Activated T-cell treated with anti-CD3 and anti-CD28 coated beads, Interleukin-2, amount 50 U/mL, for 72 hours (primary cell): ENCODE measurements around the gene KIAA1671. TPM values are rescaled to one million over a fixed set of nuclear protein-coding genes. Genes with fewer than 3 reads are reported as not detected.
"Not testable (repeated sequence)": the region's sequence is repeated elsewhere in the genome, so short reads cannot be mapped to it uniquely, and the experiment has no call there.

ENCODE experiments used
- ATAC-seq, 2 donors: fragments of 150-1000 bp; cut with Tn5 transposase; replicated peaks in 1 of 2; 2 replicates each; pipeline ENCODE4 v1.10.0; 2021; ENCODE audit warnings: moderate library complexity in 2 of 2, mild to moderate bottlenecking in 1 of 2
- DNase-seq, 2 donors: peaks; one replicate each; pipeline ENCODE4 v3.0.0; 2021 to 2022; ENCODE audit warnings: mixed read lengths in 1 of 2
- H3K27ac Mint-ChIP-seq: one replicate; pipeline ENCODE4 v1.8.0; 2022; ENCODE audit warnings: mild to moderate bottlenecking, moderate library complexity, mixed read lengths
- H3K27me3 Mint-ChIP-seq: one replicate; pipeline ENCODE4 v1.8.0; 2022; ENCODE audit warnings: low read depth, mixed read lengths
- H3K36me3 Mint-ChIP-seq, 2 donors: one replicate each; pipeline ENCODE4 v1.8.0; 2022; ENCODE audit warnings: mixed read lengths in 2 of 2, mild to moderate bottlenecking in 1 of 2; ENCODE audit not compliant: insufficient read depth in 2 of 2
- H3K4me1 Mint-ChIP-seq: one replicate; pipeline ENCODE4 v1.8.0; 2022; ENCODE audit warnings: low read depth, mixed read lengths
- H3K4me3 Mint-ChIP-seq, 2 donors: one replicate each; pipeline ENCODE4 v1.8.0; 2022; ENCODE audit warnings: mild to moderate bottlenecking in 2 of 2, mixed read lengths in 2 of 2, moderate library complexity in 2 of 2
- H3K9me3 Mint-ChIP-seq, 2 donors: one replicate each; pipeline ENCODE4 v1.8.0; 2022; ENCODE audit warnings: mixed read lengths in 2 of 2
- total RNA-seq, 2 donors: library from RNA; stranded (reverse); gene quantifications; one replicate each; pipeline ENCODE4 v1.2.3, GENCODE V29; 2022

The KIAA1671 gene
- 10 to 100 TPM in 1 of 2 donors, 1 to 10 TPM in 1; 6.6 to 10.8 TPM for total RNA-seq

DNA sequence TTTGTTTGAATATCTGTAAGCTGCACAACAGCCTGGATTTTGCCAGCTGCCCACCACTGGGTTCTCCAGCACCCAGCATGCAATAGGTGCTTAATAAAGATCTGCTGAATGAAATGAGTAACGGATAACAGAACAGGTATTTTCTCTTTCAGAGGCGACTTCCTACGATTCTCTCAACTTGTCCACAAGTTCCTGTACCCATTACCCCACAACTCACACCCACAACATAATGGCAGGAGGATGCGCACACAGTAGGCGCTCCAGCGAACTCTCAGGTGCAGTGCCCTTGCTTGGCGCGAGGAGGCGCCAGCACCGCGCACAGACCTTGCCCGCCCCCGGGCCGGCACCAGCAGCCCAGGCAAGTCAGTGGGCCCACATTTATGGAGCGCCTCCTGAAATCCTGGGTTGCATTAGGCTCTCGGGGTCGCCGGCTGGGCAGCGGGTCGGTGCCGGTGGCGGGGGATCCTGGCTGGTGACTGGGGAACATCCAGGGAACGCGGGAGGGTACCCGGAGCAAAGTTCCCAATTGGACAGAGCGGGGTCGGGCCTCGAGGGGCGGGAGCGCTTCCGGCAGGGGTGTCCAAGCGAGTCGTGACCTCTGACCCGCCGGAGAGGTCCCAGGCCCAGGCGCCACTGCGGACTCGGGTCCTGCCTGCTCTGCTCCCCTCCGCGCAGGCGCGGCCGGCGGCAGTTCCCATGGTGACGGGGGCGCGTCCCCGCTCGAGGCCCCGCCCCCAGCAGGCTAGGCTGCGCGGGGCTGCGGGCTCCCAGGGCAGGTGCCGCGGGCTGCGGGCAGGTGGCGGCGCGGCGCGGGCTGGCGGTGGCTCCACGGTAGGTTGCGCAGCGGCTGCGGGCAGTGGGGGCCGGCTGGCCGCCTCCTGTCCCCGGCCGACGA is at the start of gene KIAA1671:
Gene KIAA1671, plus strand, starts transcription at position 775 of the 895 bp plus-strand sequence. CDS start 75,284 bp downstream, outside the sequence.
- Mint-ChIP-seq H3K27ac (no peak within 1 kb of the TSS), H3K36me3 (no peaks in the 10 kb centered on the region), H3K4me3 (peak within 1 kb of the TSS; percentile 89 to 95), H3K9me3 (no peaks in the 10 kb centered on the region), H3K27me3 (peaks cover 68% of the 10 kb centered on the region), H3K4me1 (peaks cover 12% of the 10 kb centered on the region)
- ATAC-seq: peak; percentile 97 to 98
- peak; percentile 88 to 93 for DNase-seq

DNA sequence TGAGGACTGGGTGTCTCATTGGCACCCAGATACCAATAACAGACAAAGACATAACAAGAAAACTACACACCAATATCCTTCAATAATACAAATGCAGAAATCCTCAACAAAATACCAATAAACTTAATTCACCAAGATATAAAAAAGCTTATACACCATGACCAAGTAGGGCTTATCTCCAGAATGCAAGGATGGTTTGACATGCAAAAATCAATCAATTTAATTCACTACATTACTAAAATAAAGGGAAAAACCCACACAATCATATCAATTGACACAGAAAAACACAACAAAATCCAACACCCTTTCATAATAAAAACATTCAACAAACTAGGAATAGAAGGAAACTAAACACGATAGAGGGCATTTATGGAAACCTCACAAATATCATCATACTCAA is 46.6 kb upstream of the KIAA1671 start:
- H3K27ac Mint-ChIP-seq: no peak overlapping the region
- ATAC-seq: no peak
- H3K27me3 Mint-ChIP-seq: no peaks in the 10 kb centered on the region
- peaks cover 3 to 8% of the 10 kb centered on the region in 2 donors for H3K9me3 Mint-ChIP-seq
- H3K36me3 Mint-ChIP-seq: peaks cover 7 to 15% of the 10 kb centered on the region in 2 donors
- DNase-seq: no peak
- H3K4me1 Mint-ChIP-seq: no peaks in the 10 kb centered on the region
- no peak overlapping the region for H3K4me3 Mint-ChIP-seq

DNA sequence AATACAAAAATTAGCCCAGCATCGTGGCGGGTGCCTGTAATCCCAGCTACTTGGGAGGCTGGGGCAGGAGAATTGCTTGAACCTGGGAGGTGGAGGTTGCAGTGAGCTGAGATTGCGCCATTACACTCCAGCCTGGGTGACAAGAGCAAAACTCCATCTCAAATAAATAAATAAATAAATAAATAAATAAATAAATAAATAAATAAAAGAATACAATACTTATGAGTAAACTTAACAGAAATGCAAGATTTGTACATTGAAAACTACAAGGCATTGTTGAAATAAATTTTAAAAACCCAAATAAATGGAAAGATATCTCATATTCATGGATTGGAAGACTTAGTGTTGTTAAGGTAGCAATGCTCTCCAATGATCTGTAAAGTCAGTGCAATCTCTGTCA is 45.4 kb upstream of the KIAA1671 start:
- ATAC-seq, H3K9me3 Mint-ChIP-seq, H3K27ac Mint-ChIP-seq, H3K4me1 Mint-ChIP-seq, H3K4me3 Mint-ChIP-seq, H3K27me3 Mint-ChIP-seq, DNase-seq: not testable (repeated sequence)
- H3K36me3 Mint-ChIP-seq: peaks cover 7 to 15% of the 10 kb centered on the region in 2 donors

DNA sequence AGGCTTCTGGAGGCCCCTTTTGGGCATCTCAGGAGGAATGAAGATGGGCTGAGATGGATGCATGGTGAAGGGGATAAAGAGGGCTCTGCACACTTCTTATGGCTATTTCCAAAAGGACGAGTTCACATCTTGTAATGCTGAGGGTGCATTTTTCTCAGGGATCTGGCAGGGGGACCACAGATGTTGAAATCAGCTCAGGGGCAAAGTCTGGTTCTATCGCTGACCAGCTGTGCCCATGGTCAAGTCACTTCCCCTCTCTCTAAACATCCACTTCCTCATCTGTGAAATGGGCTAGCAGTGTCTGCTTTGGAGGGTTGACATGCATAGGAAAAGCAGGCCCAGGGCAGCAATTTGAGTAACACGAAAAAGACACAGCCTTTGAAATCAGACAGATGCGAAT is 32.5 kb upstream of the KIAA1671 start:
- Mint-ChIP-seq H3K36me3 (no peaks in the 10 kb centered on the region), H3K4me1 (no peaks in the 10 kb centered on the region), H3K9me3 (no peaks in the 10 kb centered on the region), H3K27me3 (no peaks in the 10 kb centered on the region), H3K4me3 (no peak overlapping the region), H3K27ac (no peak overlapping the region)
- DNase-seq: no peak
- ATAC-seq: no peak

DNA sequence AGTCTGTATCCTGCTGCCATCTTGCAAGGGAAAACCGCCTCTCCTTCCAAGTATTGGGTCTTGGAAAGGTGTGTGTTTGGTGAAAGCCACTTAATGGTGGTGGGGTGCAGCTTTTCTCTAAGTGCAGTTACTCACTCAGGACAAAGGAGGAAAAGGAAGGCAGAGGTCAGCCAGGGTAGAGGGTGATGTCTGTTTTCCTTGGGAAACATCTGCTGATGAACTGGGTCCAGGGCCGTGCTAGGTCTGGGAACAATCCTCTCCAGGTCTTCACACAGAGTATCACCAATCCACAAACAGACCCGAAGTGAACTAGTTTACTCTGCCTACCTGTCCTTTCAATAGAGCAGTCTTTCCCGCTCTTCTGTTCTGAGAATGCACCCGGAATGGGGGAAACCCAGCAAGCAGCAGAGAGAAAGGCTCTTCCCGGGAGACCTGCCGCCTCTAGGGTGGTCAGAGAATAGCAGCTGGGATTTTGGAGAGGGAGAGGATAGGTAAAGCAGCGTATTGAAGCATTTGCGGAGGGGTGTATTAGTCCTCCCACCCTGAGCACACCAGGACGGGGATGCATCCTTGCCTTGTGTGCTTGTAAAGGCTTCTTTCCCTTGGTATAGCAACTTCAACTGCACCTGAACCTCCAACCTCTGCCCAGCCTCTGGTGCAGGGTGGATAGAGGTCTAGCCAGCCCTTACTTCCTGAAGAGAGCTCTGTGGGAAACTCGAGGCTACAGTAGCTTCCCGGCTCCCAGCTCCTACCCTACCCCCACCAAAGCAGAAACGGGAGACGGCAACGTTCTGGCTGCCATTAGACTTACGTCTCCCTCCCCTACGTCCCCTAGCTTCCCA is 26.7 kb upstream of the KIAA1671 start:
- DNase-seq (no peak), ATAC-seq (no peak)
- H3K4me3 Mint-ChIP-seq: no peak overlapping the region
- H3K4me1 Mint-ChIP-seq: peaks cover 4% of the 10 kb centered on the region
- H3K9me3 Mint-ChIP-seq: peaks cover 0 to 2% of the 10 kb centered on the region in 2 donors
- no peak overlapping the region for H3K27ac Mint-ChIP-seq
- peaks cover 13% of the 10 kb centered on the region for H3K27me3 Mint-ChIP-seq
- peaks cover 0 to 4% of the 10 kb centered on the region in 2 donors for H3K36me3 Mint-ChIP-seq

DNA sequence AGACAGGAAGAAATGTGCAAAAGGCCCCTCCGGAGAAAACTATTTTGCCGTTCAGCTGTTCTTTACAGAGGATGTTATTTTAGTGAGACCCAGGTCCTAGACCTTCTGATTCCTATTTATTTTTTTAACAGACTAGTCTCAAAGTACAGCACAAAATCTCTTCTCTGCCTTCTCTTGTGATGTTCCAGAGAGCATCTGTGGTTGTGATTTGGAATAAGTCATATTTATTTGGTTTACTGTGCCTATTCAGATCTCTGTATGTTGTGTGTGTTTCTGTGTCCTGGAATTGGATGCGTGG is 26.1 kb upstream of the KIAA1671 start:
- Mint-ChIP-seq H3K27me3 (peaks cover 19% of the 10 kb centered on the region), H3K4me3 (no peak overlapping the region), H3K36me3 (peaks cover 0 to 4% of the 10 kb centered on the region in 2 donors), H3K27ac (no peak overlapping the region), H3K4me1 (peaks cover 4% of the 10 kb centered on the region), H3K9me3 (peaks cover 0 to 2% of the 10 kb centered on the region in 2 donors)
- DNase-seq: no peak
- ATAC-seq: no peak

DNA sequence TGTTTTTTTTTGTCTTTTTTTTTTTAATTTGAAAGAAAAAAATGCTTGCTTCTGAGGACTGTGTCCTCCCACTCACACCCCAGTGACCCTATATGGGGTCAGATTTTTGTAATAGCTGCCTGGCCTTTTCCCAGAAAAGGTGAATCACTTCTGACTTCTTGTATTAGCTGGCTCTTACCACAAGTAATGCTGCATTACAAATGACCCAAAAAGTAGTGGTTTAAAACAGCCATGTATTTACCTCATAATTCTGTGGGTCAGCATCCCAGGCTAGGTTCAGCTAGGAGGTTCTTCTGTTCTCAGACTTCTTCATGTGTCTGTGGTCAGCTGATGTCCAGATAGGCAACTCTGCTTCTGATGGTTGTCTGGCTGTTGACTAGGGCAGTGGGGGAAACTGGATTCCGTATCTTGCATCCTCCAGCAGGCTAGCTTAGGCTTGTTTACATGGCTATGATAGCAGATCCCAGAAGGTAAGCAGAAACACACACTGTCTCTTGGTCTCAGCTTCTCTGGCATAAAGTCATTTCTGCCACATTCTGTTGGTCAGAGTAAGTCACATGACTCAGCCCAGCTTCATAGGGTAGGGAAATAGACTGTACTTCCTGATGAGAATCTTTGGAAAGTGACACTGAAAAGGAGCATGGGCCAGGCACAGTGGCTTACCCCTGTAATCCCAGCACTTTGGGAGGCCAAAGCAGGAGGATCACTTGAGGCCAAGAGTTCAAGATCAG is 25.5 kb upstream of the KIAA1671 start:
- Mint-ChIP-seq H3K27me3 (peaks cover 23% of the 10 kb centered on the region), H3K27ac (no peak overlapping the region), H3K9me3 (peaks cover 0 to 2% of the 10 kb centered on the region in 2 donors), H3K4me1 (peaks cover 4% of the 10 kb centered on the region), H3K36me3 (peaks cover 0 to 4% of the 10 kb centered on the region in 2 donors), H3K4me3 (no peak overlapping the region)
- DNase-seq (no peak), ATAC-seq (no peak)

DNA sequence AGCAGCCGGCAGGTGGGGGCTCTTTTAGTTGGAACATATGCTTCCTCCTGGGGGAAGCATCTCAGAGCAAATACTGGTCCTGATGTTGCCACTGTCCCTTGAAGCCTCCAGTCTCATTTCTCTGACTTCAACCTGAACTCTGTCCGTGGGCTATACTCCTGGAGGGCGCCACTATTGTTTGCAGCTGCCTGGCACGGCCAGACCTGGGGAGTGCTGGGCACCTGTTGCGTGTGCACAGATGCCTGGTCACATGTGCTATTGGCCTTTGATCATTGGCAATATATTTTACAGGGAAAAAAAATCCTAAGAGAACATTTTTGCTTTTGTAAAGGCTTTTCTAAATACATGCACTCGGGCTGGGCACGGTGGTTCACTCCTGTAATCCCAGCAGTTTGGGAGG is 24.2 kb upstream of the KIAA1671 start:
- H3K27me3 Mint-ChIP-seq: peaks cover 25% of the 10 kb centered on the region
- DNase-seq (no peak), ATAC-seq (no peak)
- H3K4me3 Mint-ChIP-seq: no peak overlapping the region
- peaks cover 4% of the 10 kb centered on the region for H3K4me1 Mint-ChIP-seq
- peaks cover 0 to 2% of the 10 kb centered on the region in 2 donors for H3K9me3 Mint-ChIP-seq
- peaks cover 0 to 4% of the 10 kb centered on the region in 2 donors for H3K36me3 Mint-ChIP-seq
- H3K27ac Mint-ChIP-seq: no peak overlapping the region

DNA sequence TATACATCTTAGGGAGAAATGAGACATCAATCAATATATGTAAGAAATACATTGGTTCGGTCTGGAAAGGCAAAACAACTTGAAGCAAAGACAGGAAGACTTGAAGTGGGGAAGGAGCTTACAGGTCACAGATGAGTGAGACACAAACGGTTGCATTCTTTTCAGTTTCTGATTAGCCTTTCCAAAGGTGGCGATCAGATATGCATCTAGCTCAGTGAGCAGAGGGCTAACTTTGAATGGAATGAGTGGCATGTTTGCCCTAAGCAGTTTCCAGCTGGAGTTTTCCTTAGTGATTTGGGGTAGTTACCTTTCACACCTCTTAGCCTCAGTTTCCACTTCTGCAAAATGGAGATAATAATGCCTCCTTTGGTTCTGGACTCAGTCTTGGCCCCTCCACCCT is 21.8 kb upstream of the KIAA1671 start:
- peaks cover 0 to 2% of the 10 kb centered on the region in 2 donors for H3K9me3 Mint-ChIP-seq

DNA sequence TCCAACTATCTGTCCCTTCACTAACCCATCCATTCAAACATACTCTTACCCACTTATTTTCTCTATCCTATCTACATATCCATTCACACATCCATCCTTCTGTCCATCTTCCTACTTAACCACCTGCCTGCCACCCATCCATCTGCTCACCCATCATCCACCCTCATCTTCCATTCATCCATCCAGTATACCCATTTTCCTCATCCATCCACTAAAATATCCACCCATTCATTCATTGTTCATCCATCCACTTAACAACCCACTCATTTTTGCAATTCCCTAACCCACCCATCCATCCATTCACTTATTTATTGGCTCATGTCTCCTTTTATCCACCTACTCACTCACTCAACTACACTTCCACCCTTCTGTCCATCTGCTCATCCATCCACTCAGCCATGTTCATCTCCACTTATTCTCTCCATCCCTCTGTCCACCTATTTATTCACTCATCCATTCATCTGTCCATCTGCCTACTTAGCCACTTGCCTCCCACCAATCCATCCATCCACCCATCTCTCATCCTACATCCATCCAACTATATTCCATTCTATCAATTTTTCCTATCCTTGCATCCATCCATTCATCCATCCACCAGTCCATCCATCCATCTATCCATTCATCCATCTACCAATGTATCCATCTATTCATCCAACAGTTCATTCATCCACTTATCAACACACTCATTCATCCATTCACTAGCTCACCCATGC is 16.6 kb upstream of the KIAA1671 start:
- H3K27ac Mint-ChIP-seq: no peak overlapping the region
- ATAC-seq: no peak
- no peaks in the 10 kb centered on the region for H3K4me1 Mint-ChIP-seq
- peaks cover 10% of the 10 kb centered on the region for H3K27me3 Mint-ChIP-seq
- H3K4me3 Mint-ChIP-seq: no peak overlapping the region
- no peaks in the 10 kb centered on the region for H3K9me3 Mint-ChIP-seq
- DNase-seq: no peak
- H3K36me3 Mint-ChIP-seq: no peaks in the 10 kb centered on the region

More for the DNA sequence above, 21.8 kb upstream of the KIAA1671 start:
- Mint-ChIP-seq H3K27ac (no peak overlapping the region), H3K36me3 (peaks cover 0 to 4% of the 10 kb centered on the region in 2 donors), H3K4me3 (no peak overlapping the region), H3K4me1 (peaks cover 4% of the 10 kb centered on the region), H3K27me3 (peaks cover 25% of the 10 kb centered on the region)
- no peak for DNase-seq
- no peak for ATAC-seq

DNA sequence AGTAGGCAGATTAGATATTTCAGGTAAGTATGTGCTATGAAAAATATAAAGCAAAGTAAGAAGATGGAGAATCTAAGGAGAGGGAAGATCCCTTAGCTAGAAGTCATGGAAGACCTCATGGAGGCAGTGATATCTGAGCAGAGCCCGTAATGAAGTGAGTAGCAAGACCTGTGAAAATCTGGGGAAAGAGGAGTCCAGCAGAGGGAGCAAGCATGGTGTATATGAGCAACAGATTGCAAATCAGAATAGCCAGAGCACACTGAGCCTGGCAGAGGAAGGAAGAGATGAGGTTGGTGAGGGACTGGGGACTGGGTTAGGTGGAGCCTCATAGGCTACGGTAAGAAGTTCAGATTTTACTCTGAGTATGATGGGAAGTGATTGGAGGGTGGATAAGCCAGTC is 15.4 kb upstream of the KIAA1671 start:
- H3K36me3 Mint-ChIP-seq: no peaks in the 10 kb centered on the region
- no peak overlapping the region for H3K27ac Mint-ChIP-seq
- no peak overlapping the region for H3K4me3 Mint-ChIP-seq
- H3K27me3 Mint-ChIP-seq: peaks cover under 1% of the 10 kb centered on the region
- no peaks in the 10 kb centered on the region for H3K9me3 Mint-ChIP-seq
- DNase-seq: no peak
- peak in 1 of 2 donors; percentile 32 for ATAC-seq
- H3K4me1 Mint-ChIP-seq: no peaks in the 10 kb centered on the region

DNA sequence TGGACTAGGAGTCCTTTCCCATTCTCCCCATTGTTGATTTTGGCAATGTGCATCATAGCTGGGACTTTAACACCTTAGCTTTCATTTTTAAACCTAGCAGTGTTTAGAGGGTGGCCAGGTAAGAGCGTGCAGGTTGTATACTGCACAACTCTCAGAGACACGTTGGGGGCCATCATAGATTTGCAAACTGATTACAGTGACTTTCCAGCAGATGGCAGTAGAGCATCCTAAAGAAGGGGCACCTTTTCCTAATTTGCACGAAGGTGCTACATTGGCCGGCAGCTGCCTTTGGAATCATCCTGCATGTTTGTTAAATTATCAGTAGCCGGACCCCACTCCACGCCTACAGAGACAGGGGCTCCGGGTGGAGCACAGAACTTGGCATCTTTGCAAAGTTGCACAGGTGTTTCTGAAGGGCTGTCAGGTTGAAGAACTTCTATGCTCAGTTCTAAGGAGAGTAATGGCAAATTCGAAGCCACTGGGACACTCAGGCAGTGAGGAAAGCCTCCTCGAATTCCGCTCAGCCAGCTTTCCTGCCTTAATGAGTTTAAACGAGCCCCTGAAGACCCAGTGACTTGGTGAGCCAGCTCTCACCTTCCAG is 13.7 kb upstream of the KIAA1671 start:
- no peak overlapping the region for H3K27ac Mint-ChIP-seq
- no peaks in the 10 kb centered on the region for H3K9me3 Mint-ChIP-seq
- DNase-seq (peak; percentile 22 to 41), ATAC-seq (peak in 1 of 2 donors; percentile 45)
- H3K36me3 Mint-ChIP-seq: no peaks in the 10 kb centered on the region
- no peaks in the 10 kb centered on the region for H3K4me1 Mint-ChIP-seq
- H3K4me3 Mint-ChIP-seq: no peak overlapping the region
- H3K27me3 Mint-ChIP-seq: no peaks in the 10 kb centered on the region
